ENCODE results near the gene FSIP1.

FSIP1 gene

GRCh38 chr15:39792025-39792843, 9.6 kb upstream of the FSIP1 start:
- TF ChIP-seq TAF1 (IDR thresholded peaks at IDR 0.05; ENCODE audit: borderline replicate concordance, insufficient read depth, low read length) = no peak
- TF ChIP-seq REST (IDR thresholded peaks at IDR 0.05; ENCODE audit: insufficient read depth in 1 of 2, low read depth in 2 of 2, low read length in 2 of 2) = no peak

DNA sequence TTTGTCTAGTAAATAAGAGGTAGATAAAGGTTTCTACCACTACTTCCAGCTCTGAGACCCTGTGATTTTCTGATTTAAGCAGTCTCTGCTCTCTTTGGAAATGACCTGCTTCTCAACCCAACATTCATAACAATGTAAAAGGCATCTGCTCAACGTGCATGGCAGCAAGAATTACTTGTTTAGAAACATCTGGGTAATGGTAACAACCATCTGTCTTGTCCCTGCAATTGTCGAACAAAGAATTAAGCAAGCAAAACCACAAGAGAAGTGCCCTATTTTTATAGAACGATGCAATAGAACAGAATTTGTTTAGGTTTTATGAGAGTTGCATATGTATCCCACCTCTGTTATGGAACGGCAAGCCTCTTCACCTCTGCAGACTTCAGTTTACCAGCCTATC, 7.1 kb upstream of the FSIP1 start:
- TF ChIP-seq FOXP2 (optimal IDR thresholded peaks at IDR 0.05; ENCODE audit: borderline replicate concordance, extremely low read depth, extremely low read length, insufficient read depth) (no peak), TAF1 (IDR thresholded peaks at IDR 0.05; ENCODE audit: borderline replicate concordance, insufficient read depth, low read length) (no peak), POLR2AphosphoS5 (IDR thresholded peaks at IDR 0.05; ENCODE audit: low read depth, low read length) (no peak), REST (IDR thresholded peaks at IDR 0.05; ENCODE audit: insufficient read depth in 1 of 2, low read depth in 2 of 2, low read length in 2 of 2) (no peak), SIN3A (IDR thresholded peaks at IDR 0.05; ENCODE audit: borderline replicate concordance, insufficient read depth, low read length) (no peak)

- TF ChIP-seq TAF1 (IDR thresholded peaks at IDR 0.05; ENCODE audit: borderline replicate concordance, insufficient read depth, low read length) = no peak
- TF ChIP-seq FOXP2 (optimal IDR thresholded peaks at IDR 0.05; ENCODE audit: borderline replicate concordance, extremely low read depth, extremely low read length, insufficient read depth) = no peak
- no peak for TF ChIP-seq POLR2AphosphoS5 (IDR thresholded peaks at IDR 0.05; ENCODE audit: low read depth, low read length)
- no peak for TF ChIP-seq SIN3A (IDR thresholded peaks at IDR 0.05; ENCODE audit: borderline replicate concordance, insufficient read depth, low read length)
- TF ChIP-seq REST (IDR thresholded peaks at IDR 0.05; ENCODE audit: insufficient read depth in 1 of 2, low read depth in 2 of 2, low read length in 2 of 2) = no peak
These were observed 6.3 kb upstream of the FSIP1 start for GRCh38 chr15:39788800-39789565.

GRCh38 chr15:39788108-39788507, 5.5 kb upstream of the FSIP1 start:
- TF ChIP-seq TAF1 (IDR thresholded peaks at IDR 0.05; ENCODE audit: borderline replicate concordance, insufficient read depth, low read length) (no peak), SIN3A (IDR thresholded peaks at IDR 0.05; ENCODE audit: borderline replicate concordance, insufficient read depth, low read length) (no peak), POLR2AphosphoS5 (IDR thresholded peaks at IDR 0.05; ENCODE audit: low read depth, low read length) (no peak), FOXP2 (optimal IDR thresholded peaks at IDR 0.05; ENCODE audit: borderline replicate concordance, extremely low read depth, extremely low read length, insufficient read depth) (no peak), REST (IDR thresholded peaks at IDR 0.05; ENCODE audit: insufficient read depth in 1 of 2, low read depth in 2 of 2, low read length in 2 of 2) (no peak)
